HL-60/S4 treated with phorbol 12-myristate 13-acetate at 8.2 ng/mL for 4 days and 3 days (cell line): ENCODE measurements around the gene ZMYND11.
"Not testable (repeated sequence)": the region's sequence is repeated elsewhere in the genome, so short reads cannot be mapped to it uniquely, and the experiment has no call there.

Source experiments
- in situ Hi-C: fragments of 300-500 bp; cut with MboI; formaldehyde crosslinking; loops from 2 replicates; pipeline ENCODE4 v1.15.0; 2022; ENCODE audit warnings: low sequenced_read_pairs

The ZMYND11 gene

DNA sequence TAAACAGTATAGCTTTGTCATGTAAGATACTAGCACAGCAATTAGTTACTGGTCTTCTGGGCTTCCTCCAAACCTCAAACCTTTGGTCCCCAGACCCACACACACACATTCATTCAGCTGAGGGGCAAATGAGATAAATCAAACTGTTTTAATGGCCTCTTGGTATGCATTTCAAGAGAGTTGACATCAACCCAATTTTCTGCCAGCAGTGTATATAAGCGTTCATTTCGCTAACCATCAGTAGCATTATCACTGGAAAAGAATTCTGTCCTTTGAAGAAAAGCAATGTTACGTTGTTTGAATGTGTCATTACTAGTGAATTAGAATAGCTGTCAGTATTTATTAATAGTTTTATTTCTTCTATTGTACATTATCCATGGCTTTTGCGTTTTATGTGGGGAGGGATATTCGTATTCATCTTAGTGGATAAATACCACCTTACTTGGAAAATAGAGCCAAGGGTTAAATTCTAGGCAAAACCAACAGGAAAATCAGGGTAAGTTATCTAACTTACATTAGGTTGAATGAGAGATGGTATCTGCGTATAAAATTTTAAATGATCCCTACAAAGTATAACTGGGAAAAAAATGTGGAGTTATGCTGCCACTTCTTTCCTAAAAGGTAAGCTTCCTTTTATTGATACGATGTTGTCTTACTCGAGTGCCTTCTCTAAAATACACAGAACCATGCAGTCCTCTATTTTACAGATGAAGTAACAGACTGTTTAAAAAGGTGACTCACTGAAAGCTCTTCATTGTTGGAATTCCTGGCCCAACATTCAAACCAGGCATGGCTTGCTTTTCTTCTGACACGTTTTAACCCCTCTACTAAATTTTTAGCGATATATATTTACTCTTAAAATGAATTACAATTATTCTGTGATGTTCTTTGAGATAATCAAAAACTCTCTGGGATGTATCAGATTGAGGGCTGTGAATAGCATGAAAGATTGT is 2.0 kb upstream of the ZMYND11 start:
- in situ Hi-C loops = no loop called here

DNA sequence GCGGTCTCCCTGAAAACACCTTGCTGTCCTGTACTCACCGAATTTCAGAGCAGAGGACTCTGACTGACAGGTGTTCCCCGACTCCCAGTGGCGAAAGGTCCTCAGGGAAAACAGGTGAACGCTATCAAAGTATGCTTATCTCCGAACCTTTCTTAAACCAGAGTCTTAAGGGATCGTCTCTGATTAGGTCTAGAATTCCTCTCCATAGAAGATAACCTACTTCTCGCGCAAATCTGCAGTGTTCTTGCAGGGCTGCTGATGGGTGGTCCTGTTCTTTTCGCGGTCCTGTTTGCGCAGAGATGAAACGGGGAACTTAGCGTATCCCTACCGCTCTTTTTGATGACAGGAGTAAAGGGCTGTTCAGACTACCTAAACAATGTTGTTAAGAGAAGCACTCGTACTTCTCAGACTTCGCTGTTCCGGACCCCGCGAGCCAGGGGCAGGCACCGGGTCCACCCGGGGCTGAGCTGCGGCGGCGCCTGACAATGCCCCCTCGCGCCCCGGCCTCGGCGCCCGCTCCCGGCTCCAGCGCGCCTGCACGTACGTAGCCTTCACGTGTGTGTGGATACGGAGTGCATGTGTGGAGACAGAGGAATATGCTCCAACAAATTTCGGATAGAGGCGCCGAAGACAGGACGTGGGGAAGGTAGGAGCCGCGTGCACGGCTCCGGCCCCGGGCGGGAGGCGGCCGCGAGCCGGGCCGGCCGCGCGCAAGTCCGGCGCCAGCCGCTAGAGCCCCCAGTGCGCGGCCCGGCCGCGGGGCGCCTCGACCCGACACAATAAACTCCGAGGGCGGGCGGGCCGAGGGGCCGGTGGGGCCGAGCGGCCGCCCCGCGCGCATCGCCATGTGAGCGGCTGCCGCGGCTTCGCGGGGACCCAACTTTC is 766 bp upstream of the ZMYND11 start:
- in situ Hi-C loops = no loop called here

DNA sequence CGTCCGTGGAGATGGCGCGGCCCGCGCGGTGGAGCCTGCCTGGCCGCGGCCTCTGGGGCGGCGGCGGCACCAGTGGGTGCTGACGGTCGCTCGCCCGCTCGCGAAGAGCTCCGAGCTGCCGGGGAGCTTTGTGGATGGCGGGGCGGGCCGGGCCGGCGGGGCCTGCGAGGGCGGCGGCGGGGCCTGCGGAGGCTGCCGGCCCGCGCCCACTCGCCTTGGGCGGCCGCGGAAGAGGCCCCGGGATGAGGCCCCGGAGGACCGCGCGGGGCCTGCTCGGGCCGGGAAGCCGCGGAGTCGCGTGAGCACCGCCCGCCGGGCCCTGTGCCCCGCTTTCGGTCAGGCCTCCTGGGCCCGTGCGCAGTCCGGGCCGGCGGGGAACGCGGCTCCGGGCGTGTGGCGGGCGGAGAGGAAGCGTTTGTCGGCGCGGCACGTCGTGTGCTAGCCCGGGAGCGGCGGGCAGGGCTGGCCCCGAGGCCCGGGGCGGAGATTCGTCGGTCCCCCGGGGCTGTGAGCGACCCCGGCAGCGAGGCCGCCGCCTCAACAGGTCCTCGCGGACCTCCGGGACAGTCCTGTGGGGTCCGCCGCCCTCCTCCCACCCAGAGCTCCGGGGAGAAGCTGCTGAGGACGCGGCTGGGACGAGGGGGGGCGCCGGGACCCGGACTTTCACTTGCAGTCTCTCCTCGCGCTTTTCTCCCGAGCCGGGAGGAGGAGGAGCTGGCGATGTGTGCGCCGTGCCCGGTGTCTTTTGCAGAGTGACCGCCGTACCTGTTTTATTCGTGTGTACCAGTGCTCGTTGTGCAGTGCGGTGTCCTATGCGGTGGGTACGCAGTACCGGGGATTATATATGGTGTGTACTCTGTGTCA is 578 bp downstream of the ZMYND11 start:
- in situ Hi-C loops = no loop called here

DNA sequence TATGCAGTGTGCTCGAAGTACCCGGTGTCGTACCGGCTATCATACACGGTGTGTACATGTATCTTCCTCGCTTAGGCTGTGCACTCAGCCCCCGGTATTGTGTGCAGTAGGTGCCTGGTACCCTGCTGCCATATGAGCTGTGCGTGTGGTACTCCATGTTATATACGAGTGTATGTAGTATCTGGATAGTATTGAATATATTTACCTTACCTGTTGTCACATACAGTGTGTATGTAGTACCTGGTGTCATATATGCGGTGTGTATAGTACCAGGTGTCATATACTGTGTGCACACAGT is 1.2 kb downstream of the ZMYND11 start:
- in situ Hi-C loops = no loop called here

DNA sequence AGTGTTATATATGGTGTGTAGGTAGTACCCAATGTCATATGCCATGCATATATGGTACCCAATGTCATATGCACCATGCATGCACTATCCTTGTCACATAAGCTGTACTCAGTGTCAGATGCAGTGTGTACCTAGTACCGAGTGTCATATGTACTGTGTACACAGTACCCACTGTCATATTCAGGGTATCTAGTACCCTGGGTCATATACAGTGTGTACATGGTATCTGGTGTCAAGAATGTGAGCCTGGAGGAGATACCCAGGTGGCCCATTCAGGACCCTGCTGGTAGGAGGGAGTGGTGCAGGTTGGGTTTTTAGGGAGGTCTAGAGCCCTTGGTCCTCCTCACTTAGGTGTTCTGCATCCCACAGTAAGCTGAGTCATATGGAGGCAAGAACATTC is 1.8 kb downstream of the ZMYND11 start:
- in situ Hi-C loops = no loop called here

DNA sequence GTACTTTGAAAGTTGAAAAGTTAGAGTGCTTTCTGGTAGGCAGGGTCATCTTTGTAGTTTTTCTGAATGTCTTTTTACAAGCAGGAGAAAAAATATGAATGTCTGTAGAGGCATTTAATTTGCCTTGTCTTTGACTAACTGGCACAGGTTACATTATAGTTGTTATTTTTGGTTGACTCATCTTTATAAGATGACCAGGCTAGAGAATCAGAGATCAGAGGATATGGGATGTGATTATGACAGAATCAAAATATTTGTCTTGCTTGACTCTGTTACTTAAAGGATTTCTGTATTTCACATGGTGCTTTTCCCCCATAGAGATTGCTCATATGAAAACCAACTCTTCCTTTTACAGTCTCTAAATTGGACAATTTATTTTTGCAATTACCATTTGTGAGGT is 2.4 kb downstream of the ZMYND11 start:
- in situ Hi-C loops = no loop called here

DNA sequence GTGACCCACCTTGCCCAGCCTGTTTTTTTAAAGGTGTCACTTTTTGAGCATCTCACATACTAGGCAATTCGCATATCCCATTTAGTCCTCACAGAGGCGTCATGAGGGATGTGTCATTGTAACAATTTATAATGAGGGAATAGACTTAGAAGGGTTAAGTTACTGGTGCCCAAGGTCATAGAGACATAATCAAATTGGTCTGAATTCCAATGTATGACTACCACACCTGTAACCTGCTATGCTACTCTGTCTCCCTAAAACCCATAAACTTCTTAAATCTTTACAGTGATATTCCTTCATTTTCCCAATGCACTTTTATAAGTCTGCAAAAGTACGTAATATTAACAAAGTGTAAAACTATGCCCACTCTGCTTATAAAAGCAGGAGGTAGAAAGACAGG is 7.1 kb downstream of the ZMYND11 start:
- in situ Hi-C loops = no loop called here

DNA sequence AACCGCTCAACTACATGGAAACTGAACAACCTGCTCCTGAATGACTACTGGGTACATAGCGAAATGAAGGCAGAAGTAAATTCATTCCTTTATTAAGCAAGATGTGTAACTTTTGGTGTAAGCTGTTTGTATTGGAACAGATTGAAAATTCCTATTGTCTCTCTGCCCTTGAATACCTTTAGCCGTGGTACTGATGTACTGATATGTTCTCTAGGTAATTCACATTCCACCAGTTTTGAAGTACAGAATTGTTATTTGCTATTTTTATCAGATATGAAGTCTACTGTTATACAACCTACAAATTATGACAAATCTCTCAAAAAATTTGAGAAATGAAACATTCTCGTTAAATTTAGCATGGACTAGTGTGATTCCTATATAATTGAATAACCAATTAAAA is 17.7 kb downstream of the ZMYND11 start:
- in situ Hi-C loops = no loop called here

DNA sequence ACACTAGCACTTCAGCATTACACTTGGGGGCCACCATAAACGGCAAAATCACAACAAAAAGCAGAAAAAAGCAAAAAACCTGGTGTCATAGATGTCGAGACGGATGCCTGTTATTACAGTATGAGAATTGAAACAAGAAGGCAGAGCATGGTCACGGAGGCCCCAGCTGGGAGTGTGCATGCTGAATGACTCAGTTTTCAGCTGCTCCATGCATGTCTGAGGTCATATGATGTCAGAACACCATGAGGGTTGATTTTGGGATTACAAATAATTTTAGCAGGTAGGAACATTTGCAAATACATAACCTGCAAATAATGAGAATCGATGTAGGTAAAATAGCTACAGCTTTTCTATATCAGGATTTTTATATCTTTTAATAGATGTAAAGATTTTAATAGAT is 19.1 kb downstream of the ZMYND11 start:
- in situ Hi-C loops = no loop called here

DNA sequence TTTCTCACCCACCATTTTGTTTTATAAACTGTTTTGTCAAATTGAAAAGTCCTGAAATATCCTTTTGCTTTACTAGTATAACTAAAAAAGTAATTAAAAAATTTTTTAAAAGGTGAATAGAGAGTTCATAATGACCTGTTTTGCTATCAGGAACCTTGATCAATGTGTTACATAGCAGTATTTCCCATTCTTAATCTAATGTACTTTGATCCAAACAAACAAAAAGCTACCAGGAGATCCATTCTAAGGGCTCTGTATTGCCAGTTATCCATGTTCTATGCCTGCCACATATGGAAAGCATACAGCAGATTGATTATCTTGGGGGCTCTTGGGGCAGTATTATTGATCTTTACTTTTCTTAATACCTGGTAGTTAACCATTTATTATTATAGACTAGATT is 32.1 kb downstream of the ZMYND11 start:
- in situ Hi-C loops = no loop called here

DNA sequence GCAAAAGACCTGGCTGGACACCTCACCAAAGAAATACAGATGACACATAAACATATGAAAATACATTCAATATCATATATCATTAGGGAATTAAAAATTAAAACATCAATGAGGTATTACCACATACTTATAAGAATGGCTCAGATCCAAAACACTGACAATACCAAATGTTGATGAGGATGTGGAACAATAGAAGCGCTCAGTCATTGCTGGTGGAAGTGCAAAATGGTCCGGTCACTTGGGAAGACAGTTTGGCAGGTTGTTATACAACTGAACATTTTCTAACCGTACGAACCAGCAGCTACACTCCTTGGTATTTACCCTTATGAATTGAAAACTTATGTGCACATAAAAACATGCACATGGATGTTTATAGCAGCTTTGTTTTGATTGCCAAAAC is 38.5 kb downstream of the ZMYND11 start:
- in situ Hi-C loops = no loop called here

DNA sequence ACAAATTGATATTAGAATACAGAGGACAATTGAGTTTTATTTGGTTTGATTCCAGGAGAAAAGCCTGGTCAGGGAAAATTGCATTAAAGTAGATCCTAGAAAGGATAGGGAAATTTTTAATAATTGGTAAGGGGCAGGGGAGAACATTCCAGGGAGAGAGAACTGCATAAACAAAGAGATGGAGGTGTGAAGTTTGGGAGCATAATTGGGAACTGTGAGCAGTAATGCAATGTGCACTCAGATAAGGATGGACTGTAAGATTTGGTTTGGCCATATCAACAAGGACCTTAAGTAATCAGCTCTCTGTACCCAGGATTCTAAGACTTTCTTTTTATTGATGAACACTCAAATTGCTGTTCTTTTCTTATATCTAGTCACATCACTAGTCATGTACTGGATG is 41.4 kb downstream of the ZMYND11 start:
- in situ Hi-C loops = no loop called here

DNA sequence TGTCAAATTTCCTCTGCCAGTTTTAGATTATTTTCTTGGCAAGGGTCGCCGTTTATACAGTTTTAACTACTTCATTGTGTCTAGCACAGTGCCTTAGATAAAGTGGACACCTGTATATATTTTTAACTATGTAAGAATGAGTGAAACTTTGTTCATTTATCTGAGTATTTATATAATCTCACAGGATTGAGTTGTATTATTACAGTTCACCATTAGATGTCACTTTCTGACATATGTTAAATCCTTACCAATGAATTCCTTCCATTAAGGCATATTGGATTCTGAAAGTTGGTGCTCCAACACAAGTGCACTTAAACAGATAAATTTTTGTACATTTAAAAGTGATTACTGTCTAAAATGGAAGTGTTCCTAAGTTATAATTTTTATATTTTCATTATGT is 43.0 kb downstream of the ZMYND11 start:
- in situ Hi-C loops = no loop called here

DNA sequence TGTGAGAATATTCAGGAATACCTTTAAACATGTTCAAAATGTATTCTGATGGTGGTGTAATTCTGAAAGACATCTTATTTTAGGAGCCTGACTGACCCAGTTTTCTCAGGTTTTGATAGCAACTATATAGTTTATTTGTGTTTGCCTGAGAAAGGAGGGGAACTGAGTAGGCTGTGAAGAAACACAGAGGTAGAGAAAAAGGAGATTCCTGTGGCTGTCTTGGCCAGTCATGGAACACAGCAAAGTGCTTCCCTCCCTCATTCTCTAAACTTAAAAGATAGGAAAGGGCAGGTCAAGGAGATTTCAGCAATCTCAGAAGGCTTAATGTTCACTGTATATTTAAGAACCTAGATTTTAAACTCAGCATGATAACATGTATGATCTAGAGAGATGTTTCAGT is 43.5 kb downstream of the ZMYND11 start:
- in situ Hi-C loops = no loop called here

DNA sequence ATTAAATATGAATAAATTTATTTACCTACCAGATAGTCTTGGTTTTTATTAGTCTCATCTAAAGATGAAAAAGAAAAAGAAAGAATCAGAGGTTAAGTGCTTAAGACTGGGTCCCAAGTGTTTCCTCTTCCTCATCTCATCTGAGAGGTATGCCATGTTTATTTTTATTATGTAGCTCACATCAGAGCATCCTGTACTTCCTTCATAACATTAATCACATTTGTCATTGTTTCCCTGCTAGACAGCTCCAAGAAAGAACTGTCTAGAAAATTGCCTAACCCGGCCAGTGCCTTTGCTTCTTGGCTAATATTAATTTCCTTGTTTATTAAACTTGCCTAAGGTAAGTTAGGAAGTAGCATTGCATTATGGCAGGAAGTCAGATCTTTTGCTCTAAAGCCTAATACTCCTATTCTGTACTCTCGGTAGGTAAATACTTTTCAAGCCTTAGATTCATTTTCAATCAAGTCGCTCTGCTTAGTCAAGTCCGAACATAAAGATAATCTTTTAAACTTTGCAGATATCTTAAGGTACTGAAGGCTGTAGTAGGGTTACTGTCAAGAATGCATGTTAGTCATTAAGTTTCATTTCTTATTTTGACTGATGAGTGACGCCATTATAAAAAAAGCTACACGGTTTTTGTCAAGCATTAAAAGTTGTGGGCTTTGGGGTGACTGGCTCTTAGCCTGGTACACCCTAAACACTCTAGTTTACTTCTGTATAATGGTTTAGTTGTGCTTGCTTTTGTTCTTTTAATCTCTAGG is 47.4 kb downstream of the ZMYND11 start:
- in situ Hi-C loops = no loop called here

DNA sequence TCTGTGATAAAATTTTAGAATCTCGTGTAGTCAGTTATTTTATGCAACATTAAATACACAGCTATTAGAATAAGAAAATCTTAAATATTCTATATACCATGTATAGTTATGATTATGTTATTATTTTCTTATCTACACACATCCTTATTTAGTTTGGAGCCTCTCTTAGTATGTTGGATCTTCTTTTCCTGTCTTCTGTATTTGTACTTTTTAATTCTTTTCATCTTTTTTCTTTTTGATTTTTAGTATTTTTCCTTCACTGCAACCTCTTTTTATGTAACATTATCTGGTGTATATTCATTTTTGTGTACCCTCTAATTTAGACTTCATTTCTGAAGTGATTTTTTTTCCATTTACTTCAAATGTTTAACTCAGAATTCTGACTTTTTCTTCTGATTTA is 48.9 kb downstream of the ZMYND11 start:
- in situ Hi-C loops = no loop called here

DNA sequence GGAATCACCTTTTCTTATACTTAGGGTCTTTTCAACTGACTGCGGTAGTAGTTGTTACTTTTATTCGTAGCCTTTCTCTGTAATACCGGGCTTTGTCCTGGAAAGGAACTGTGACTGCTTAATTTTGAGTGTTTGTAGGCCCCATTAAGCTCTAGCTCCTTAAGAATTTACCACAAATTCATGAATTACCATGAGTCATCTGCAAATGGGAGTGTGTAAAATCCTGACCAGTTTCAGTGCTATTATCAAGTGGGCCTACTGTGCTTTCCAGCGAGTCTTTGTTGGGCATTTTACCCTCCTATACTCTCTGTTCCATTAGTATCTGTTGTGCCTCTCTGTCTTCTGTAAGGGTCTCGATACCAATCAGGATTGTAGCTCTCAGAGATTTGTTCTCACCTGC is 49.7 kb downstream of the ZMYND11 start:
- in situ Hi-C loops = no loop called here

DNA sequence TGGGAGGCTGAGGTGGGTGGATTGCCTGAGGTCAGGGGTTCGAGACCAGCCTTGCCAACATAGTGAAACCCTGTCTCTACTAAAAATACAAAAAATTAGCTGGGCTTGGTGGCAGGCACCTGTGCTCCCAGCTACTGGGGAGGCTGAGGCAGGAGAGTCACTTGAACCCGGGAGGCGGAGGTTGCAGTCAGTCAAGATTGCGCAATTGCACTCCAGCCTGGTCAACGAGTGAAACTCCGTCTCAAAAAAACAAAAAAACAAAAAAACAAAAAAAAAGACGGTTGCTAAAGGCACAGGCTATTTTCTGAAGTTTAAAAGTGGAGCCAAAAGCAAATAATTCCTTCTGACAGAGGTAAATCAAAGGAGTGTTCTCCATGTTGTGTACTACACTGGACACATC is 50.3 kb downstream of the ZMYND11 start:
- in situ Hi-C loops = not testable (repeated sequence)

DNA sequence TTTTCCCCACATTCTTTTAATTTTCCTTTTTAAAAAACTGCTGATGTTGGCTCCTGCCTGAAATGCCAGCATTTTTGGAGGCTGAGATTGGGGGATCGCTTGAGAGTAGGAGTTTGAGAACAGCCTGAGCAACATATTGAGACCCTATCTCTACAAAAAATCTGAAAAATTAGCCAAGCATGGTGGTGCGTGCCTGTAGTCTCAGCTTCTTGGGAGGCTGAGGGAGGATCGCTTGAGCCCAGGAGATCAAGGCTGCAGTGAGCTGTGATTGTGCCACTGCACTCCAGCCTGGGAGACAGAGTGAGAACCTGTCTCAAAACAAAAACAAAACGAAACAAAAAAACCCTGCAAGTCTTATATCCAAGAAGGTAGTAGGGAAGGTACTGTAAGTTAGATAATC is 51.7 kb downstream of the ZMYND11 start:
- in situ Hi-C loops = no loop called here

DNA sequence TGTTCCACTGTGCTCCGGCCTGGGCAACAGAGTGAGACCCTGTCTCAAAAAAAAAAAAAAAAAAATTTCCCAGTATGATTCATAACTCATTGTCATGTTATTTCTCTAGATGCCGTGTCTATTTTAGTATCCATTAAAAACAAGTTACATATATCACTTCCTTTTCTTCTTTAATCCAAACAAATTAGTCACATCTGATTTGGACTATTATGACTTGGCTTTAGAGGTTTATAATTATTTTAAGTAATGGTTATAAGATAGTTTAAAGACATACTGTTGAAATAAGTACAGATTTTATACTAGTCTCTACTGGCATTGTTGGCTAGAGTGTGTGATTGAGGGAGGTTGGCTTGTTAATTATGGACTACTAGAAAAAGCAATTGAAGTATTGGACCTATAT is 53.3 kb downstream of the ZMYND11 start:
- in situ Hi-C loops = no loop called here

DNA sequence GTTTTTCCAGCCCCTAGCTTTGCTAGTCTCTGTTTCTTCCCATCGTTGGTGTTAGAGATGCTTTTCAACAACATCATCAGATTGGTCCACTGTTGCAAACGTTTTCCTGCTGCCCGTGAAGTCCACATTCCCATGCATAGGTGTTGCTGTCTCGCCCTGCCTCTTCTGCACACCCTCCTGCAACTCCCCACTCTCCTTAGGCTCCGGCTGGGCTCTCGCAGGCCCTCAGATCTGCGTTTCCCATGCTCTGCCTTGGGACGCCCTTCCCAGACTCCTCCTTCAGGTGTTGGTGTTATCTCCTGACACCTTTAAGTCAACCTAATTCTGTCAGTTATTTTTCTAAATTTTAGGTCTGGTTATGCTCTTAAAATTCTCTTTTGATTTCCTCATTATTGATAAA is 55.0 kb downstream of the ZMYND11 start:
- in situ Hi-C loops = no loop called here
